ENCODE data around the gene RNF6.
A peak's percentile ranks its signal among the peaks of the same experiment; 100 is the strongest.

The RNF6 gene

GRCh38 chr13:26225896-26226617 lies 3.9 kb upstream of the RNF6 start:
- DNase-seq (ENCODE audit: low read depth in 2 of 2) = no peak

- DNase-seq (ENCODE audit: low read depth in 2 of 2) = no peak
Observed at GRCh38 chr13:26222520-26223046, 469 bp upstream of the RNF6 start.

GRCh38 chr13:26221399-26221720 lies 754 bp downstream of the RNF6 start:
- DNase-seq (ENCODE audit: low read depth in 2 of 2) = no peak

DNA sequence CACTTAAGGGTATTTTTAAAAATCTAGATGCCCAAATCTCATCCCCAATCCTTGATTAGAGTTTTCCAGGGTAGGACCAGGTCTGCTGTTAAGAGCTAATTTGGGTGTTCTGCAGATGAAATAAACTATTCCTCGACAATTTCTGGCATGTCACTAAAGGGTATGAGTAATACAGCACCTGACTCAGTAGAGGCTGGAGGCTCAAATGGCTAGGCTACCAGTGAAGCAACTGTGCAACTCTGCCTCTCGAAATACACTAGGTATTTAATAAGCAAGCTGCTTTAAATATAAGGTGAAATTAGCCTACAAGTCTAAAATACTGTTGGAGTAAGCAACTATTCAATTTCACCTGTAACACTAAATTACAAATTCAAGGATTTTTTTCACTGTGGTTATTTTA lies 1.5 kb downstream of the RNF6 start:
- DNase-seq (ENCODE audit: low read depth in 2 of 2) = no peak

DNA sequence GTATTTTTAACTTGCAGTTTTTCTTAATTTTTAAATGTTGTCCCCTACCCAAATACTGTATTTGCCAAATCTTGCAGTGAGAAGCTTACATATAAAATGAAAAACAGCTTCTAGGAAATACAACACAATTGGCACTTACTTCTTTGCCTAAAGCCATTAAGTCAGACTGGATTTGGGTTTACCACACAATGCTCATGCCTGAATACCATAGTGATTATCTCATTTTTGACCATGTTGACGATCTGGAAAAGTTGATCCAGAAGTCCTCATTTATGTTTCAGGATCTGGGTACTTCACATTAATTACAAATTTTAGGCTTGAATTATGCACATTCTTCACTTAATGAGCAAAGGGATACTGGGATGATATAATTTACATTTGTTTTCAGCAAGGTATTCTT lies 2.4 kb downstream of the RNF6 start:
- no peak for DNase-seq (ENCODE audit: low read depth in 2 of 2)

DNA sequence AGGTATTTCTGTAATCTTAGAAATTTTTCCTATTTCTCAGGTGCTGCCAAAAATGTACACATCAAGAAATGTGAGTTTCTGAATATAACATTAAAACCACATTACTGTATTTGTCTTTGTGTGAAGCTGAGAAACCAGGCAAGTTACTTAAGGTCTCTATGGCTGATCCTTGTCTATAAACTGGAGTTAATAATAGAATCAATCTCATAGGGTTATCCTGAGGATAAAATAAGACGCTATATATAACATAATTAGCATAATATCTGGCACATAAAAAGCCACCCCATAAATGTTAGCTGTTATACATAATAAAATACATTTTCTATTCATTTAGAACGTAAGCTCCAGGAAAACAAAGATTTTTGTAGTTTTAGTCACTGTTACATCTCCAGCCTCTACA lies 6.1 kb downstream of the RNF6 start:
- DNase-seq (ENCODE audit: low read depth in 2 of 2) = no peak

- DNase-seq (ENCODE audit: low read depth in 2 of 2) = no peak
Observed at GRCh38 chr13:26213982-26214381, 8.1 kb downstream of the RNF6 start.

- DNase-seq (ENCODE audit: low read depth in 2 of 2) = no peak
Observed at GRCh38 chr13:26213345-26213744, 8.8 kb downstream of the RNF6 start.

GRCh38 chr13:26208287-26208686 lies 13.8 kb downstream of the RNF6 start:
- DNase-seq (ENCODE audit: low read depth in 2 of 2) = no peak

DNA sequence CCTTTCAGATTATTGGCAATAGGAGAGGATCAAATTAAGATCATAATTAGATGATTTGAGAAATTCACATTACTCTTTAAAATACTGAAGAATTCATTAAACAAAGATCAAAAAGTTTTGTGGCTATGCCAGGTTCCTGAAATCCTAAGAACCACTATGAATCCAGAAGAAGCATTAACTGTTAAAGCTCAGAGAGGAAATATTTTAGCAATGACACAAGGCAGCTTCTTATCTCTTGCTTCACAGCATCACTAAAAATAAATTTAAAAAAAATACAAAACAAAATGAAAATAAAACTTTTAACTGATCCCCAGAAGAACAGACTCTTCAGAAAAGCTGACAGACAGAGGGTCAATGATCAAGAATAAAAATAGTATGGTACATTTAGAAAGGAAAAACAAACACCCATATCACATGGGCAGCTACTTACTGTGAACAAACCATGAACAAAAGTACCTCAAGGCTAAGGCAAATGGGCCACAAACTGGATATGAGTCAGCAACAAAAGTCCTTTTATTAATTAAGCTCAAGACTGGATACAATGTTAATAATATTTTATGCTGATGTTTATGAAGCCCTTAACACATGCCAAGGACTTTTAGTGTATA lies 19.6 kb downstream of the RNF6 start:
- no peak for DNase-seq (ENCODE audit: low read depth in 2 of 2)

DNA sequence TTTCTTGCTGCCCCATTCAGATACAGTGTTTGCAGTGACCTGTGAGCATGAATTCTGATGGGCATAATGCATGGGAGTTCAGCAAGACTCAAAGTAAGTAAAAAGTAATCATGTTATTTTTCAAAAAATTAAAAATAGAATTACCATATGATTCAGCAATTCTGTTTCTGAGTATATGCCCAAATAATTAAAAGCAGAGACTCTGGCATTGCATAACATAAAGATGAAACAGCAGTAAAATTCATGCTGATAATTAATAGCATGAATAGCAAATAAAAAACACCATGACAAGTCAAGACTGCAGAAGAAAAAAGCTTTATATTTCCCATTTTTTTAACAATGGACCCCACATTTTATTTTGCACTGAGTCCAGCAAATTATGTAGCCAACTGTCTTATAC lies 21.3 kb downstream of the RNF6 start:
- no peak for DNase-seq (ENCODE audit: low read depth in 2 of 2)

DNA sequence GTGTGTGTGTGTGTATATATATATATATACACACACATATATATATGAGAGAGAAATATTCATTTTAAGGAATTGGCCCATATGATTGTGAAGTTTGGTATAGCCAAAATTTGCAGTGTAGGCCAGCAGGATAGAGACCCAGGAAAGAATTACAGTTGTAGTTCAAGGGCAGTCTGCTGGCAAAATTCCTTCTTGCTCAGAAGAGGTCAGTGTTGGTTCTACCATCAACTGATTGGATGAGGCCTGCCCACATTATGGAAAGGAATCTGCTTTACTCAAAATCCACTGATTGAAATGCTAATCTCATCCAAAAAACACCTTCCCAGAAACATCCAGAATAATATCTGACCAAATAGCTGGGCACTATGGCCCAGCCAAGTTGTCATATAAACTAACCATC lies 24.0 kb downstream of the RNF6 start:
- DNase-seq (ENCODE audit: low read depth in 2 of 2) = no peak

GRCh38 chr13:26197298-26197697 lies 24.8 kb downstream of the RNF6 start:
- no peak for DNase-seq (ENCODE audit: low read depth in 2 of 2)

DNA sequence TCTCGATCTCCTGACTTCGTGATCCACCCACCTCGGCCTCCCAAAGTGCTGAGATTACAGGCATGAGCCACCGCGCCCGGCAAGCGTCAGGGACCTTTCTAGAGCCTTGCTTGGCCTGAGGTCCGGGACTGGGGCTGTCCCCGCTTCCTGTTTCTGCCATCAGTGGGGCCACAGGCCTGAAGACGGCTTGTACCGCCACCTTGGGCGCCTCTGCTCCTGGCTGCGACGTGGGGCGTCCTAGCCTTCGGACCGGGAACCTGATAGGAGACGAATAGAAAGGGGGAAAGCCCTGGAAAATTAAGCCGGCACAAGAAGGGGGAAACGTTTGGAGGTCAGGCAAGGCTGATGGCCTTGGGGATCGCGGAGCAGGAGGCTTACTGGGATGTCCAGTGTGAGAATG lies 35.1 kb downstream of the RNF6 start:
- no peak for DNase-seq (ENCODE audit: low read depth in 2 of 2)

GRCh38 chr13:26186118-26186870 lies 35.8 kb downstream of the RNF6 start:
- peak; percentile 73 to 75 for DNase-seq (ENCODE audit: low read depth in 2 of 2)

DNA sequence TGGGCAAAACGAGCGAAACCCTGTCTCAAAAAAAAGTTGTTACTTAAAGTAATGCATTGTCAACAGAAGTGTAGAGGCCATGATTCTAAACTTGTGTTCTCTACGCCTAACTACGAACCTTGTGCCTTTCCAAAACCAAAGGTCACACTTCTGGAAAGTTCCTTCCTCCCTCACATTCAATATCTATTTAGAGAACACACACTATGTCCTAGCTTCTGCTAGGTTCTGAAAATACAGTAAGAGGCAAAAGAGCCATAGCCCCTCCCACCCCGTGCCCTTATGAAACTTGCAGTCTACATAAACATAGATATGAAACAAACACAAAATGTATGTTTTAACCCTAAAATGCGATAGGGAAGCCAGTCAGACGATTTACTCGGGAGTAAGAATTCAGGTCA lies 36.4 kb downstream of the RNF6 start:
- no peak for DNase-seq (ENCODE audit: low read depth in 2 of 2)

- peak; percentile 44 to 48 for DNase-seq (ENCODE audit: low read depth in 2 of 2)
Observed at GRCh38 chr13:26184791-26185250, 37.3 kb downstream of the RNF6 start.

GRCh38 chr13:26183416-26183815 lies 38.7 kb downstream of the RNF6 start:
- DNase-seq (ENCODE audit: low read depth in 2 of 2) = no peak

- no peak for DNase-seq (ENCODE audit: low read depth in 2 of 2)
Observed at GRCh38 chr13:26179344-26179743, 42.8 kb downstream of the RNF6 start.

GRCh38 chr13:26168835-26169234 lies 53.3 kb downstream of the RNF6 start:
- DNase-seq (ENCODE audit: low read depth in 2 of 2) = no peak

GRCh38 chr13:26168237-26168814 lies 53.8 kb downstream of the RNF6 start:
- DNase-seq (ENCODE audit: low read depth in 2 of 2) = no peak

- no peak for DNase-seq (ENCODE audit: low read depth in 2 of 2)
Observed at GRCh38 chr13:26163812-26164211, 58.3 kb downstream of the RNF6 start.

Measured in stimulated activated CD4-positive, alpha-beta T cell treated with anti-CD3 and anti-CD28 coated beads, Interleukin-1b, Interleukin-23, amount 100 ng/mL, for 1 hour (primary cell).